SK-N-SH (cell line): ENCODE measurements around the gene TRIM3. TPM values are rescaled to one million over a fixed set of nuclear protein-coding genes. Genes with fewer than 3 reads are reported as not detected.

Experiments used
- CTCF ChIA-PET: fragments of 300-600, 350-600 bp; formaldehyde crosslinking; extraction: SDS; loops from one replicate; lab custom pipeline; 2021; lab: Yijun Ruan, JAX
- POLR2A ChIA-PET: fragments of 350-600 bp; sonication (Branson Sonifier 250); formaldehyde crosslinking; extraction: SDS; loops from one replicate; lab custom pipeline; 2020; ENCODE audit warnings: antibody characterized with exemption, inconsistent platforms; lab: Yijun Ruan, JAX
- DNase-seq: peaks from one replicate; pipeline ENCODE4 v3.0.0; 2012
- H2AFZ ChIP-seq: fragments of 200-600 bp; sonication (generic); 2 replicates; pipeline ENCODE4 v1.8.1; 2016; ENCODE audit warnings: antibody characterized with exemption, mild to moderate bottlenecking, low read depth
- H3F3A ChIP-seq: fragments of 200-600 bp; sonication (generic); replicated peaks from 2 replicates; pipeline ENCODE3; 2016; ENCODE audit warnings: antibody characterized with exemption, mild to moderate bottlenecking; ENCODE audit not compliant: insufficient read depth
- H3K27ac ChIP-seq, 2 experiments: fragments of 200-500 bp in 1 of 2; fragments of 200-600 bp in 1 of 2; sonication (Bioruptor generic) in 1 of 2; sonication (generic), shearing (Covaris generic) in 1 of 2; 2 replicates each; pipeline versions ENCODE4 v1.5.1 to v1.6.1; 2014 to 2016; ENCODE audit warnings: low read depth in 2 of 2, inconsistent platforms in 1 of 2, low read length in 1 of 2, mild to moderate bottlenecking in 1 of 2, mixed read lengths in 1 of 2
- H3K27me3 ChIP-seq: fragments of 200-600 bp; sonication (generic), shearing (Covaris generic); 2 replicates; pipeline ENCODE4 v1.6.1; 2016; ENCODE audit warnings: mixed run types; ENCODE audit not compliant: insufficient read depth
- H3K36me3 ChIP-seq, 2 experiments: fragments of 200-500 bp in 1 of 2; fragments of 200-600 bp in 1 of 2; sonication (Bioruptor generic) in 1 of 2; sonication (generic) in 1 of 2; replicated peaks in 1 of 2; 2 replicates each; pipeline versions ENCODE3 to v1.5.1; 2014 to 2016; ENCODE audit warnings: low read length in 1 of 2, mild to moderate bottlenecking in 1 of 2; ENCODE audit not compliant: insufficient read depth in 2 of 2, control insufficient read depth in 1 of 2
- H3K4me1 ChIP-seq, 2 experiments: fragments of 200-500 bp in 1 of 2; fragments of 200-600 bp in 1 of 2; sonication (Bioruptor generic) in 1 of 2; sonication (generic), shearing (Covaris generic) in 1 of 2; 2 replicates each; pipeline versions ENCODE4 v1.5.1 to v1.6.1; 2014 to 2016; ENCODE audit warnings: low read depth in 1 of 2, low read length in 1 of 2, mixed run types in 1 of 2; ENCODE audit not compliant: insufficient read depth in 2 of 2, control insufficient read depth in 1 of 2
- H3K4me2 ChIP-seq: fragments of 200-600 bp; sonication (generic), shearing (Covaris generic); 2 replicates; pipeline ENCODE4 v1.6.1; 2017; ENCODE audit warnings: mixed run types
- H3K4me3 ChIP-seq, 2 experiments: fragments of 200-500 bp in 1 of 2; fragments of 200-600 bp in 1 of 2; sonication (Bioruptor generic) in 1 of 2; sonication (generic), shearing (Covaris generic) in 1 of 2; 2 replicates each; pipeline versions ENCODE4 v1.5.1 to v1.8.1; 2014 to 2016; ENCODE audit warnings: low read depth in 2 of 2, inconsistent platforms in 1 of 2, low read length in 1 of 2, mild to moderate bottlenecking in 1 of 2, mixed read lengths in 1 of 2, moderate library complexity in 1 of 2
- H3K79me2 ChIP-seq: fragments of 200-600 bp; sonication (generic); 2 replicates; pipeline ENCODE4 v1.8.1; 2017; ENCODE audit warnings: mild to moderate bottlenecking; ENCODE audit not compliant: insufficient read depth
- H3K9ac ChIP-seq: fragments of 200-600 bp; sonication (generic); 2 replicates; pipeline ENCODE4 v1.6.1; 2017; ENCODE audit warnings: mixed run types
- H3K9me2 ChIP-seq: fragments of 200-600 bp; sonication (generic); 2 replicates; pipeline ENCODE4 v1.6.1; 2017; ENCODE audit warnings: mixed run types
- H3K9me3 ChIP-seq: fragments of 200-600 bp; sonication (generic); 2 replicates; pipeline ENCODE4 v1.6.1; 2017; ENCODE audit warnings: mixed run types, mild to moderate bottlenecking, moderate library complexity
- H4K20me1 ChIP-seq: fragments of 200-600 bp; sonication (generic); 2 replicates; pipeline ENCODE4 v1.6.1; 2017; ENCODE audit warnings: mild to moderate bottlenecking, mixed run types; ENCODE audit not compliant: insufficient read depth
- EP300 ChIP-seq, 2 experiments: IDR thresholded peaks; 2 replicates each; pipeline versions ENCODE4 v1.4.0 to v1.6.1; 2012; ENCODE audit warnings: borderline replicate concordance in 1 of 2, low read depth in 1 of 2, low read length in 1 of 2
- EZH2phosphoT487 ChIP-seq: fragments of 200-600 bp; sonication (generic); IDR thresholded peaks from 2 replicates; pipeline ENCODE4 v1.6.1; 2017; ENCODE audit warnings: low read depth, mixed run types, mild to moderate bottlenecking, antibody characterized with exemption, moderate library complexity, borderline replicate concordance
- FOXJ3 ChIP-seq: sonication (generic); formaldehyde crosslinking; IDR thresholded peaks from 2 replicates; pipeline ENCODE4 v1.5.1; 2020; ENCODE audit warnings: mild to moderate bottlenecking, missing genetic modification reagents
- GABPA ChIP-seq: IDR thresholded peaks from 2 replicates; pipeline ENCODE4 v1.4.0; 2012; ENCODE audit warnings: low read depth, mild to moderate bottlenecking
- JUND ChIP-seq: IDR thresholded peaks from 2 replicates; pipeline ENCODE4 v1.4.0; 2012
- NFIC ChIP-seq: IDR thresholded peaks from 2 replicates; pipeline ENCODE4 v1.4.0; 2012; ENCODE audit warnings: borderline replicate concordance
- POLR2AphosphoS5 ChIP-seq: IDR thresholded peaks from 2 replicates; pipeline ENCODE4 v1.6.1; 2012; ENCODE audit warnings: low read depth, low read length
- RFX5 ChIP-seq: IDR thresholded peaks from 2 replicates; pipeline ENCODE4 v1.6.1; 2012; ENCODE audit warnings: mild to moderate bottlenecking, improper control_type of control experiment, low read length
- RXRA ChIP-seq: IDR thresholded peaks from 2 replicates; pipeline ENCODE4 v1.4.0; 2012; ENCODE audit warnings: low read depth, mild to moderate bottlenecking, borderline replicate concordance
- SIN3A ChIP-seq: IDR thresholded peaks from 2 replicates; pipeline ENCODE4 v1.6.1; 2012; ENCODE audit warnings: low read depth, mild to moderate bottlenecking, low read length, moderate library complexity, borderline replicate concordance
- SMC3 ChIP-seq: IDR thresholded peaks from 2 replicates; pipeline ENCODE4 v1.6.1; 2012; ENCODE audit warnings: low read depth, low read length, improper control_type of control experiment
- TAF1 ChIP-seq: IDR thresholded peaks from 2 replicates; pipeline ENCODE4 v1.6.1; 2012; ENCODE audit warnings: low read depth, mild to moderate bottlenecking, low read length, moderate library complexity, borderline replicate concordance
- WGBS: methylation state at CpG from one replicate; pipeline ENCODE4 v1.1.6; 2017; ENCODE audit warnings: low lambda C conversion rate; 5-methylcytosine and 5-hydroxymethylcytosine counted together
- polyA plus RNA-seq, 3 experiments: library from polyadenylated mRNA; depleted of rRNA; stranded (reverse); fragments of >200 nt; gene quantifications; 2 replicates each; pipeline ENCODE4 v1.2.3, GENCODE V29; 2012
- TF ChIP-seq, protein P1 (sequence below): IDR thresholded peaks from 2 replicates; pipeline ENCODE4 v1.6.1; 2012; ENCODE audit warnings: mild to moderate bottlenecking, low read depth, low read length, moderate library complexity
- TF ChIP-seq, protein P2 (sequence below): IDR thresholded peaks from 2 replicates; pipeline ENCODE4 v1.4.0; 2012; ENCODE audit warnings: low read depth, borderline replicate concordance
- TF ChIP-seq, protein P3 (sequence below): IDR thresholded peaks from 2 replicates; pipeline ENCODE4; 2012

TRIM3 gene
- polyA plus RNA-seq, 1 of the 3 experiments (the other 2 are of a cell fraction), result 22.8 TPM

DNA sequence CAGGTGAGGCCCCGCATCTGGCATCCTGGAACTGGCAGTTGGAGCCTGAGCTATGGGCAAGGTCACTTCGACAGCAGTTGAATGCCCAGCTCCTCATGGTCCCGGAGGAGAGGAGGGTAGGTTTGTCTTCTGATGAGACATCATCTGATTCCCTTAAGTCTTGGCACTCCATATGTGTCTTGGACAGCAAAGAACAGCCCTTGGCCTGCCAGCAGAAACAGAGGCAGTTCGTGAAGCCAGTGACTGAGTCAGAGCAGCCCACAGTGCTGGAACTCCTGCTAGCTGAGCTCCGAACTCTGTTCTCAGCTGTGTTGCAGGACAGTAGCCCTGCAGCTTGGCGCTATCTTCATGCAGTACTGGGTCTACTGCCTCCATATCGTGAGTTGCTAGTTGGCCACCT, 24.4 kb upstream of the TRIM3 start:
- ChIA-PET POLR2A (interaction anchor here (1.8 kb wide), 1 partner anchor 16 kb away, joined by 4 read pairs; the partner anchor contains the start of genes ARFIP2 and TIMM10B), CTCF (interaction anchor here (1.0 to 5.5 kb wide), 4 partner anchors 8 to 135 kb away, joined by 3 to 29 read pairs (median 6); partner anchors contain the start of gene TIMM10B)
- peaks cover 7 to 13% of the 10 kb centered on the region in 2 experiments for H3K36me3 ChIP-seq
- H3F3A ChIP-seq, result no peaks in the 10 kb centered on the region
- H3K27me3 ChIP-seq, result no peaks in the 10 kb centered on the region
- no peak for DNase-seq
- H3K4me1 ChIP-seq, result no peaks in the 10 kb centered on the region
- no peak overlapping the region for H3K4me3 ChIP-seq
- H4K20me1 ChIP-seq, result no peaks in the 10 kb centered on the region
- no peaks in the 10 kb centered on the region for H3K9me2 ChIP-seq
- H3K9ac ChIP-seq, result no peak overlapping the region
- H3K27ac ChIP-seq, result no peak overlapping the region
- H2AFZ ChIP-seq, result no peak overlapping the region
- no peak overlapping the region for H3K4me2 ChIP-seq
- H3K79me2 ChIP-seq, result no peaks in the 10 kb centered on the region
- TF ChIP-seq EZH2phosphoT487 (no peak), GABPA (no peak), RXRA (no peak), FOXJ3 (CRISPR knock-in tag) (no peak), TAF1 (no peak), JUND (no peak)
- H3K9me3 ChIP-seq, result no peaks in the 10 kb centered on the region
- WGBS, result 95% methylated on average over 4 of the region's 7 CpGs

DNA sequence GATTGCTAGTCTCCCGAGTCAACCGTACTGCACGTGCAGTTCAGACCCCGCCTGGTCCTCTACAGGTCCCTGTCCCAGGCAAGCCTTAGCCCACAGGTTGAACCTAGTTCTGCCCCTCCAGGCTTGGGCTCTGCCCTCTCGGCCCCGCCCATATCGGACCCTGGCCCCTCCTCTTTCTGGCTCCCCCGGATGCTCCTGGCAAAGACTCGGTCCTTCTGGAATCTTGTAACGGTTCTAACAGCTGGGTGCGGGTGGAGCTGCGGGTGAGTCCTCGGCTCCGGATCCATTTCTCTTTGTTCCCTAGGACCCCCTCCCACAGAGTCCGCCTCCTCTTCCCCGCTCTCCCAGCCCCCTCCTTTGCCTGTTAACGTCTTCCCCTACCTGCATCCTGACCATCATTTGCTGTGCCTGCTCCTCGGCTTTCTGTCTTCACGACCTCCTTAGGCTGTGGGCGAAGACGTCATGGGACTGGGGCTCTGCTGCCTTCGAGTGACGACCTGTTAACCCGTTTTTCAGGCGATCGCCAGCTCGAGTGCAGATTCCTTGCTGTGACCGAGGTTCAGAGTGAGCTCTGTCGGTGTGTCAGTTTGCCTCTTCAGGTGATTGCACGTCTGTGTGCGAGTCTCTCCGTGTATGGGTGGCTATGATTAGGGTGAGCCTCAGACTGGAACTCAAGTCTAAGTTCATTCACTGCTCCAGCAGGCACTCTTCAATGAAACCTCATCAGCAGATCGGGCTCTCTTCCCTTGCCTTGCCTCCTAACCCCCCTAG, 23.5 kb upstream of the TRIM3 start, which contains the start of gene DNHD1:
Gene DNHD1 (plus strand): TSS at position 212 of the 771 bp plus-strand sequence. CDS start 936 bp downstream, outside the sequence.
- no peak within 1 kb of the TSS for H3K4me3 ChIP-seq
- no peak within 1 kb of the TSS for H2AFZ ChIP-seq
- no peaks in the 10 kb centered on the region for H3K4me1 ChIP-seq
- H3K9me2 ChIP-seq, result no peaks in the 10 kb centered on the region
- no peaks in the 10 kb centered on the region for H3K79me2 ChIP-seq
- H3K9me3 ChIP-seq, result no peaks in the 10 kb centered on the region
- CTCF ChIA-PET, result interaction anchor here (1.0 to 5.5 kb wide), 4 partner anchors 9 to 118 kb away, joined by 6 to 29 read pairs (median 6); partner anchors contain the start of gene TIMM10B
- no peak within 1 kb of the TSS for H3K27ac ChIP-seq
- 90% methylated on average over 31 of the region's 33 CpGs for WGBS
- DNase-seq, result no peak
- POLR2A ChIA-PET, result interaction anchor here (1.8 kb wide), 1 partner anchor 16 kb away, joined by 4 read pairs; the partner anchor contains the start of genes ARFIP2 and TIMM10B
- peaks cover 7 to 16% of the 10 kb centered on the region in 2 experiments for H3K36me3 ChIP-seq
- TF ChIP-seq EP300 (IDR thresholded peaks at IDR 0.05; ENCODE audit: borderline replicate concordance in 1 of 2, low read depth in 1 of 2, low read length in 1 of 2), result no peak
- TF ChIP-seq SMC3, result no peak
- no peak for TF ChIP-seq RFX5
- TF ChIP-seq POLR2AphosphoS5, result no peak
- no peak for TF ChIP-seq NFIC
- TF ChIP-seq, protein P1, sequence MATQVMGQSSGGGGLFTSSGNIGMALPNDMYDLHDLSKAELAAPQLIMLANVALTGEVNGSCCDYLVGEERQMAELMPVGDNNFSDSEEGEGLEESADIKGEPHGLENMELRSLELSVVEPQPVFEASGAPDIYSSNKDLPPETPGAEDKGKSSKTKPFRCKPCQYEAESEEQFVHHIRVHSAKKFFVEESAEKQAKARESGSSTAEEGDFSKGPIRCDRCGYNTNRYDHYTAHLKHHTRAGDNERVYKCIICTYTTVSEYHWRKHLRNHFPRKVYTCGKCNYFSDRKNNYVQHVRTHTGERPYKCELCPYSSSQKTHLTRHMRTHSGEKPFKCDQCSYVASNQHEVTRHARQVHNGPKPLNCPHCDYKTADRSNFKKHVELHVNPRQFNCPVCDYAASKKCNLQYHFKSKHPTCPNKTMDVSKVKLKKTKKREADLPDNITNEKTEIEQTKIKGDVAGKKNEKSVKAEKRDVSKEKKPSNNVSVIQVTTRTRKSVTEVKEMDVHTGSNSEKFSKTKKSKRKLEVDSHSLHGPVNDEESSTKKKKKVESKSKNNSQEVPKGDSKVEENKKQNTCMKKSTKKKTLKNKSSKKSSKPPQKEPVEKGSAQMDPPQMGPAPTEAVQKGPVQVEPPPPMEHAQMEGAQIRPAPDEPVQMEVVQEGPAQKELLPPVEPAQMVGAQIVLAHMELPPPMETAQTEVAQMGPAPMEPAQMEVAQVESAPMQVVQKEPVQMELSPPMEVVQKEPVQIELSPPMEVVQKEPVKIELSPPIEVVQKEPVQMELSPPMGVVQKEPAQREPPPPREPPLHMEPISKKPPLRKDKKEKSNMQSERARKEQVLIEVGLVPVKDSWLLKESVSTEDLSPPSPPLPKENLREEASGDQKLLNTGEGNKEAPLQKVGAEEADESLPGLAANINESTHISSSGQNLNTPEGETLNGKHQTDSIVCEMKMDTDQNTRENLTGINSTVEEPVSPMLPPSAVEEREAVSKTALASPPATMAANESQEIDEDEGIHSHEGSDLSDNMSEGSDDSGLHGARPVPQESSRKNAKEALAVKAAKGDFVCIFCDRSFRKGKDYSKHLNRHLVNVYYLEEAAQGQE, result no peak
- TF ChIP-seq SIN3A, result no peak
- no peak for TF ChIP-seq FOXJ3 (CRISPR knock-in tag)
- TF ChIP-seq, protein P2, sequence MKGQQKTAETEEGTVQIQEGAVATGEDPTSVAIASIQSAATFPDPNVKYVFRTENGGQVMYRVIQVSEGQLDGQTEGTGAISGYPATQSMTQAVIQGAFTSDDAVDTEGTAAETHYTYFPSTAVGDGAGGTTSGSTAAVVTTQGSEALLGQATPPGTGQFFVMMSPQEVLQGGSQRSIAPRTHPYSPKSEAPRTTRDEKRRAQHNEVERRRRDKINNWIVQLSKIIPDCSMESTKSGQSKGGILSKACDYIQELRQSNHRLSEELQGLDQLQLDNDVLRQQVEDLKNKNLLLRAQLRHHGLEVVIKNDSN, result no peak
- TF ChIP-seq, protein P3, sequence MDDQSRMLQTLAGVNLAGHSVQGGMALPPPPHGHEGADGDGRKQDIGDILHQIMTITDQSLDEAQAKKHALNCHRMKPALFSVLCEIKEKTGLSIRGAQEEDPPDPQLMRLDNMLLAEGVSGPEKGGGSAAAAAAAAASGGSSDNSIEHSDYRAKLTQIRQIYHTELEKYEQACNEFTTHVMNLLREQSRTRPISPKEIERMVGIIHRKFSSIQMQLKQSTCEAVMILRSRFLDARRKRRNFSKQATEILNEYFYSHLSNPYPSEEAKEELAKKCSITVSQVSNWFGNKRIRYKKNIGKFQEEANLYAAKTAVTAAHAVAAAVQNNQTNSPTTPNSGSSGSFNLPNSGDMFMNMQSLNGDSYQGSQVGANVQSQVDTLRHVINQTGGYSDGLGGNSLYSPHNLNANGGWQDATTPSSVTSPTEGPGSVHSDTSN, result no peak
- no peaks in the 10 kb centered on the region for H4K20me1 ChIP-seq
- no peaks in the 10 kb centered on the region for H3K27me3 ChIP-seq
- H3F3A ChIP-seq, result no peaks in the 10 kb centered on the region
- no peak within 1 kb of the TSS for H3K9ac ChIP-seq
- H3K4me2 ChIP-seq, result no peak within 1 kb of the TSS
